Measurements from ENCODE around the gene MALL.

MALL gene

DNA sequence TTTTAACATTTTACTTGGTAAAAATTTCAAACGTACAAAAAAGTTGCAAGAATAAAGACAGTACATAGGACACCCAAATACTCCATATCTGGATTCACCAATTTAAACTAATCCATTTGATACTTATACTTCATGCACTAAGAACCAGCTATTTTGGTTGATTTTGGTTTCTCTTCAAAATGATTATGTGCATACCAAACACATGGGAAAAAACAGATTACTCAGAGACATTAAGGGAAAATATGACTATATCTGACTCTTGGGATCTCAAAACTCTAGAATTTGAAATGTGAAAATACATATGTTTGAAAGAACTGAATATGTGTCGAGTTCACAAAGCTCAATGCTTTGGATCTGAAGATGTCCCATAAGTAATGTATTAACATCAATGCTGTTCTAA, 15.5 kb upstream of the MALL start:
- no peak overlapping the region for H3K18ac ChIP-seq (ENCODE audit: low read length)
- no peaks in the 10 kb centered on the region for H3K79me1 ChIP-seq (ENCODE audit: low read length)
- no peak overlapping the region for H2BK5ac ChIP-seq (ENCODE audit: low read depth, low read length, poor library complexity)
- H4K91ac ChIP-seq (ENCODE audit: low read depth, low read length), result no peak overlapping the region
- DNase-seq, result no peak
- no peak overlapping the region for H2BK120ac ChIP-seq (ENCODE audit: insufficient read depth, low read length, poor library complexity)
- H2BK12ac ChIP-seq (ENCODE audit: low read length), result no peak overlapping the region
- no peak overlapping the region for H3K23ac ChIP-seq (ENCODE audit: low read length)
- H3K79me2 ChIP-seq (ENCODE audit: control insufficient read depth, insufficient read depth, low read length, poor library complexity), result no peaks in the 10 kb centered on the region
- H3K14ac ChIP-seq (ENCODE audit: low read length), result no peak overlapping the region
- no peaks in the 10 kb centered on the region for H3K27me3 ChIP-seq (ENCODE audit: insufficient read depth, low read length)
- H4K12ac ChIP-seq (ENCODE audit: low read depth, low read length), result no peak overlapping the region
- H2AFZ ChIP-seq (ENCODE audit: insufficient read depth, low read length, poor library complexity), result no peak overlapping the region
- H3K4me3 ChIP-seq (ENCODE audit: low read depth, low read length), result no peak overlapping the region
- no peak overlapping the region for H3K27ac ChIP-seq (ENCODE audit: low read depth, low read length)
- H3K9me3 ChIP-seq (ENCODE audit: insufficient read depth, low read depth, low read length), result no peaks in the 10 kb centered on the region
- H3K36me3 ChIP-seq (ENCODE audit: control insufficient read depth in 1 of 2, insufficient read depth in 2 of 2, low read length in 2 of 2), result no peaks in the 10 kb centered on the region
- H3K4me2 ChIP-seq (ENCODE audit: low read length), result no peak overlapping the region
- H3K9ac ChIP-seq (ENCODE audit: low read length), result no peak overlapping the region
- H2AK5ac ChIP-seq (ENCODE audit: low read length), result no peak overlapping the region
- H3K4me1 ChIP-seq (ENCODE audit: control insufficient read depth in 1 of 2, insufficient read depth in 2 of 2, low read length in 2 of 2), result peaks cover 0 to 2% of the 10 kb centered on the region in 2 experiments
- H3K4ac ChIP-seq (ENCODE audit: low read depth, low read length), result no peak overlapping the region
- no CpG with 5 or more reads among the region's 2 CpGs for WGBS (ENCODE audit: extremely low coverage, insufficient coverage, insufficient read length)
- no peak overlapping the region for H4K8ac ChIP-seq (ENCODE audit: low read depth, low read length)

DNA sequence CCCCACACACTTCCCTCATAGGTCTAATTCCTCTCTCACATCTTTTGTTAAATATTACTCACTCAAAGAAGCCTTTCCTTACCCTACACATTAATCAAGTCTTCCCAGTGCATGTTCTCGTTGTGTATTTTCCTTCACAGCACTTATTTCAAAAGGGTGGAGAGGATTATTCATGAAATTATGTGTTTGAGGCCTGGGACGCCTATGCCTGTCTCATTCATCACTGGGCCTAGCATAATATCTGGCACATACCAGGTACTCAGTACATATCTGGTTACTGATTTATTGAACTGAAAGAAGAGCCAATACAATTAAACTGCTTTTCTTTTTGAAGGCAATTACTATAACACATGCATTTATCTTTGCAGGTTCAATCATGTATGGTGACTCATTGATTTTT, 15.1 kb upstream of the MALL start:
- Histone ChIP-seq H3K4ac (ENCODE audit: low read depth, low read length) (no peak overlapping the region), H3K14ac (ENCODE audit: low read length) (no peak overlapping the region), H3K36me3 (ENCODE audit: control insufficient read depth in 1 of 2, insufficient read depth in 2 of 2, low read length in 2 of 2) (no peaks in the 10 kb centered on the region), H3K4me3 (ENCODE audit: low read depth, low read length) (no peak overlapping the region), H4K12ac (ENCODE audit: low read depth, low read length) (no peak overlapping the region), H4K8ac (ENCODE audit: low read depth, low read length) (no peak overlapping the region), H3K18ac (ENCODE audit: low read length) (no peak overlapping the region), H3K79me1 (ENCODE audit: low read length) (no peaks in the 10 kb centered on the region), H3K27me3 (ENCODE audit: insufficient read depth, low read length) (no peaks in the 10 kb centered on the region), H3K27ac (ENCODE audit: low read depth, low read length) (no peak overlapping the region), H2AFZ (ENCODE audit: insufficient read depth, low read length, poor library complexity) (no peak overlapping the region), H3K4me1 (ENCODE audit: control insufficient read depth in 1 of 2, insufficient read depth in 2 of 2, low read length in 2 of 2) (peaks cover 0 to 2% of the 10 kb centered on the region in 2 experiments), H3K23ac (ENCODE audit: low read length) (no peak overlapping the region), H3K4me2 (ENCODE audit: low read length) (no peak overlapping the region), H4K91ac (ENCODE audit: low read depth, low read length) (no peak overlapping the region), H3K79me2 (ENCODE audit: control insufficient read depth, insufficient read depth, low read length, poor library complexity) (no peaks in the 10 kb centered on the region), H3K9ac (ENCODE audit: low read length) (no peak overlapping the region), H2BK5ac (ENCODE audit: low read depth, low read length, poor library complexity) (no peak overlapping the region), H2BK120ac (ENCODE audit: insufficient read depth, low read length, poor library complexity) (no peak overlapping the region), H2AK5ac (ENCODE audit: low read length) (no peak overlapping the region), H2BK12ac (ENCODE audit: low read length) (no peak overlapping the region), H3K9me3 (ENCODE audit: insufficient read depth, low read depth, low read length) (no peaks in the 10 kb centered on the region)
- no peak for DNase-seq
- WGBS (ENCODE audit: extremely low coverage, insufficient coverage, insufficient read length), result no CpG with 5 or more reads among the region's 2 CpGs

- H3K27ac ChIP-seq (ENCODE audit: low read depth, low read length), result no peak overlapping the region
- no peak overlapping the region for H3K14ac ChIP-seq (ENCODE audit: low read length)
- H3K4me1 ChIP-seq (ENCODE audit: control insufficient read depth in 1 of 2, insufficient read depth in 2 of 2, low read length in 2 of 2), result peaks cover 2% of the 10 kb centered on the region in 2 experiments
- no peak overlapping the region for H2BK5ac ChIP-seq (ENCODE audit: low read depth, low read length, poor library complexity)
- no peak overlapping the region for H2BK12ac ChIP-seq (ENCODE audit: low read length)
- no peak overlapping the region for H3K4ac ChIP-seq (ENCODE audit: low read depth, low read length)
- DNase-seq, result no peak
- no peak overlapping the region for H4K8ac ChIP-seq (ENCODE audit: low read depth, low read length)
- no peak overlapping the region for H3K4me3 ChIP-seq (ENCODE audit: low read depth, low read length)
- no peak overlapping the region for H3K4me2 ChIP-seq (ENCODE audit: low read length)
- no peak overlapping the region for H3K9ac ChIP-seq (ENCODE audit: low read length)
- H3K79me2 ChIP-seq (ENCODE audit: control insufficient read depth, insufficient read depth, low read length, poor library complexity), result no peaks in the 10 kb centered on the region
- H3K27me3 ChIP-seq (ENCODE audit: insufficient read depth, low read length), result no peaks in the 10 kb centered on the region
- no peaks in the 10 kb centered on the region for H3K36me3 ChIP-seq (ENCODE audit: control insufficient read depth in 1 of 2, insufficient read depth in 2 of 2, low read length in 2 of 2)
- H4K12ac ChIP-seq (ENCODE audit: low read depth, low read length), result no peak overlapping the region
- H3K23ac ChIP-seq (ENCODE audit: low read length), result no peak overlapping the region
- H2AFZ ChIP-seq (ENCODE audit: insufficient read depth, low read length, poor library complexity), result no peak overlapping the region
- no peaks in the 10 kb centered on the region for H3K79me1 ChIP-seq (ENCODE audit: low read length)
- no peak overlapping the region for H3K18ac ChIP-seq (ENCODE audit: low read length)
- no peak overlapping the region for H2BK120ac ChIP-seq (ENCODE audit: insufficient read depth, low read length, poor library complexity)
- no CpG with 5 or more reads among the region's 2 CpGs for WGBS (ENCODE audit: extremely low coverage, insufficient coverage, insufficient read length)
- H3K9me3 ChIP-seq (ENCODE audit: insufficient read depth, low read depth, low read length), result no peaks in the 10 kb centered on the region
- H2AK5ac ChIP-seq (ENCODE audit: low read length), result no peak overlapping the region
- H4K91ac ChIP-seq (ENCODE audit: low read depth, low read length), result no peak overlapping the region
Observed at GRCh38 chr2:110126906-110127305, 11.3 kb upstream of the MALL start.

- Histone ChIP-seq H2BK12ac (ENCODE audit: low read length) (no peak overlapping the region), H4K12ac (ENCODE audit: low read depth, low read length) (no peak overlapping the region), H2AK5ac (ENCODE audit: low read length) (no peak overlapping the region), H3K9ac (ENCODE audit: low read length) (no peak overlapping the region), H3K79me1 (ENCODE audit: low read length) (no peaks in the 10 kb centered on the region), H3K4me1 (ENCODE audit: control insufficient read depth in 1 of 2, insufficient read depth in 2 of 2, low read length in 2 of 2) (peaks cover 2% of the 10 kb centered on the region in 2 experiments), H2BK5ac (ENCODE audit: low read depth, low read length, poor library complexity) (no peak overlapping the region), H2BK120ac (ENCODE audit: insufficient read depth, low read length, poor library complexity) (no peak overlapping the region), H4K8ac (ENCODE audit: low read depth, low read length) (no peak overlapping the region), H3K18ac (ENCODE audit: low read length) (no peak overlapping the region), H3K4ac (ENCODE audit: low read depth, low read length) (no peak overlapping the region), H3K4me3 (ENCODE audit: low read depth, low read length) (no peak overlapping the region), H4K91ac (ENCODE audit: low read depth, low read length) (no peak overlapping the region), H3K36me3 (ENCODE audit: control insufficient read depth in 1 of 2, insufficient read depth in 2 of 2, low read length in 2 of 2) (no peaks in the 10 kb centered on the region), H2AFZ (ENCODE audit: insufficient read depth, low read length, poor library complexity) (no peak overlapping the region), H3K79me2 (ENCODE audit: control insufficient read depth, insufficient read depth, low read length, poor library complexity) (no peaks in the 10 kb centered on the region), H3K4me2 (ENCODE audit: low read length) (no peak overlapping the region), H3K27me3 (ENCODE audit: insufficient read depth, low read length) (no peaks in the 10 kb centered on the region), H3K27ac (ENCODE audit: low read depth, low read length) (no peak overlapping the region), H3K14ac (ENCODE audit: low read length) (no peak overlapping the region), H3K9me3 (ENCODE audit: insufficient read depth, low read depth, low read length) (no peaks in the 10 kb centered on the region), H3K23ac (ENCODE audit: low read length) (no peak overlapping the region)
- no peak for DNase-seq
- WGBS (ENCODE audit: extremely low coverage, insufficient coverage, insufficient read length), result no CpG with 5 or more reads among the region's 4 CpGs
Observed at GRCh38 chr2:110126086-110126773, 10.6 kb upstream of the MALL start.
